Mucosa of stomach (tissue), 1 donor: ENCODE data around the gene LDLRAD3.

ENCODE experiments used
- H3K27me3 ChIP-seq: one replicate; pipeline ENCODE4 v1.7.0; 2013; ENCODE audit warnings: mild to moderate bottlenecking, low read length; ENCODE audit not compliant: control insufficient read depth, insufficient read depth
- H3K36me3 ChIP-seq: one replicate; pipeline ENCODE4 v1.7.0; 2013; ENCODE audit warnings: low read length; ENCODE audit not compliant: control insufficient read depth, insufficient read depth
- H3K4me1 ChIP-seq: one replicate; pipeline ENCODE4 v1.7.0; 2013; ENCODE audit warnings: mild to moderate bottlenecking, low read length; ENCODE audit not compliant: control insufficient read depth, insufficient read depth
- H3K4me3 ChIP-seq: one replicate; pipeline ENCODE4 v1.7.0; 2013; ENCODE audit warnings: low read length
- H3K9ac ChIP-seq: one replicate; pipeline ENCODE4 v1.7.0; 2013; ENCODE audit warnings: mild to moderate bottlenecking, low read length, moderate library complexity
- H3K9me3 ChIP-seq: one replicate; pipeline ENCODE4 v1.7.0; 2013; ENCODE audit warnings: mild to moderate bottlenecking, low read length, moderate library complexity; ENCODE audit not compliant: control insufficient read depth
- donor health status: Pancreatic carcinoma.

LDLRAD3 gene

GRCh38 chr11:36264973-36265344 is 321.1 kb downstream of the LDLRAD3 start:
- Histone ChIP-seq H3K9ac (no peak overlapping the region), H3K36me3 (no peaks in the 10 kb centered on the region), H3K9me3 (no peaks in the 10 kb centered on the region), H3K4me1 (no peaks in the 10 kb centered on the region), H3K27me3 (no peaks in the 10 kb centered on the region), H3K4me3 (no peak overlapping the region)

DNA sequence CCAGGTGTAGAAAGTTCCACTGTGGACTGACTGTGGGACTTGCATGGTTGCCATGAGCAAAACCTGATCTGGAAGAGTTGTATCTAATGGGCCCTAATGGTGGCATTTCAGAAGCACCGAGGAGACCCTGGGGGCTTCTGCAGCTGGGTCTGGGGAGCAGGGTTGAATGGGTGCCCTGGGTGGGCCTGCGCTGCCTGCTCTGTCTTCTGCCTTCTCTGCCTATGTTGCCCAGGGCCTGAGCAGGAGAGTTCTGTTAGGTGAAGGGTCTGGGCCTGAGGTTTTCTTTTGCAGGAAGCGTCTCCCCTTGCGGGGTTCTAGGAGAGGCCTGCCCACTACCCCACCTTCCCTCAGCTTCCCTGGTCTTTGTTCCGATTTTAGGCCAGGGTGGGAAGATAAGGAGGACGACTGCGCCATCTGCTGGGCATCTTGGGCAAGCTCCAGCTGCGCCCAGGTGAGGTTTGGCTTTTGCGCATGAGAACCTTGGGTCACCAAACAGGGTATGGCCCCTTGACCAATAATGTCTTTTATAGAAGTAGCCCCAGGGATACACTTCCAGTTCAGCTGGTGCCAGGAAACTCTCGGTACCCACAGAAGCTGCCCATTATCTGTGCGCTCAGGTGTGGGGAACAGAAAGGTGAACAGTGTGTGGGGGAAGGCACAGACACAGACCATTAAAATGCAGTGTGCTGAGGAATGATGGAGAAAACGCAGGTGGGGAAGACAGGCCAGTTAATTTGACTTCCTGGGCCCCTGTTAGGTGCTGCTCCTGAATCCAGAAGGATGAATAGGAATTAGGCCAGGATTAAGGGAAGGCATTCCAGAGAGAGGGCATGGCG is 322.1 kb downstream of the LDLRAD3 start:
- H3K4me3 ChIP-seq: no peak overlapping the region
- H3K4me1 ChIP-seq: no peaks in the 10 kb centered on the region
- no peaks in the 10 kb centered on the region for H3K36me3 ChIP-seq
- H3K9ac ChIP-seq: no peak overlapping the region
- H3K9me3 ChIP-seq: no peaks in the 10 kb centered on the region
- no peaks in the 10 kb centered on the region for H3K27me3 ChIP-seq

- Histone ChIP-seq H3K9me3 (no peaks in the 10 kb centered on the region), H3K4me1 (no peaks in the 10 kb centered on the region), H3K4me3 (no peak overlapping the region), H3K27me3 (no peaks in the 10 kb centered on the region), H3K9ac (no peak overlapping the region), H3K36me3 (no peaks in the 10 kb centered on the region)
Observed at GRCh38 chr11:36266767-36267166, 322.9 kb downstream of the LDLRAD3 start.

- no peaks in the 10 kb centered on the region for H3K9me3 ChIP-seq
- no peaks in the 10 kb centered on the region for H3K27me3 ChIP-seq
- H3K4me1 ChIP-seq: no peaks in the 10 kb centered on the region
- H3K9ac ChIP-seq: no peak overlapping the region
- H3K36me3 ChIP-seq: no peaks in the 10 kb centered on the region
- H3K4me3 ChIP-seq: no peak overlapping the region
Observed at GRCh38 chr11:36268337-36268985, 324.6 kb downstream of the LDLRAD3 start.

DNA sequence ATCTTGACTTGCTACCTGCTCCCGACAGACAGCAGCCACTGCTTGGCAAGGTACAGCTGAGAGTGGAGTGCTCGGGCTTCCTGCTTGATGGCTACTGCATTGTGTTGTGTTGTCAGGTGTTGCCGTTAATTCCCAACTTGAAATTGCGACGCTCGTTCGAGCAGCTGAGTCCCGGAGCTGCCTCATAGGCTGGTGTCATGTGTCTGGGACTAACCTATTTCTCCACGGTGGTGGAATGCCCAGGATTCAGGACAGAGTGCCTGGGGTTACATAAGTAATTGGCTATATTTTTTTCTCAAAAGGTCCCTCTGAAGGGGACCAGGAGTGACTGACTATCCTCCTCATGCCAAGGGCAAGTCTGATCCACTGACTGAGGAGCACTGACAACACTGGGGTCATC is 326.8 kb downstream of the LDLRAD3 start:
- Histone ChIP-seq H3K36me3 (no peaks in the 10 kb centered on the region), H3K27me3 (no peaks in the 10 kb centered on the region), H3K9me3 (no peaks in the 10 kb centered on the region), H3K9ac (no peak overlapping the region), H3K4me1 (no peaks in the 10 kb centered on the region), H3K4me3 (no peak overlapping the region)

GRCh38 chr11:36271794-36272407 is 328.0 kb downstream of the LDLRAD3 start:
- H3K9ac ChIP-seq: no peak overlapping the region
- H3K9me3 ChIP-seq: no peaks in the 10 kb centered on the region
- no peaks in the 10 kb centered on the region for H3K36me3 ChIP-seq
- no peak overlapping the region for H3K4me3 ChIP-seq
- H3K27me3 ChIP-seq: no peaks in the 10 kb centered on the region
- H3K4me1 ChIP-seq: no peaks in the 10 kb centered on the region

- Histone ChIP-seq H3K27me3 (no peaks in the 10 kb centered on the region), H3K36me3 (no peaks in the 10 kb centered on the region), H3K9ac (no peak overlapping the region), H3K4me1 (no peaks in the 10 kb centered on the region), H3K4me3 (no peak overlapping the region), H3K9me3 (no peaks in the 10 kb centered on the region)
Observed at GRCh38 chr11:36273110-36273509, 329.2 kb downstream of the LDLRAD3 start.

DNA sequence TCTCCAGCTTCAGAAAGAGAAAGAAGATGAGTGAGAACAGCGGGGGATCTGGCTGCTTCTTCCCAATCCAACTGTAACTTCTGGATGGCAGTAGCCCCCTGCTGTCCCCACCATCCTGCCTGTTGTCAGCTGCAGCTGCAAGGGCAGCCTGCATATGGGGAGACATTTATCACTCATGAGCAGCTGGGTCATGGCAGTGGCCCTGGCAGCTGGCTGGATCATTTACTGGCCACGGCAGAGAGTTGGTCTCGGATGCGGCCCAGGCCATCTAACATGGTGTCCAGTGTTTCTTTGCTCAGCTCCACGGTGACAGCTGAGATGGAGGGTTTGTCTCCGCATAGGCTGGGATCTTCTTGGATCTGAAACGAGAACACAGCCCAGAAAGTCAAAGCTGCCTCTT is 330.6 kb downstream of the LDLRAD3 start:
- Histone ChIP-seq H3K36me3 (no peaks in the 10 kb centered on the region), H3K9ac (no peak overlapping the region), H3K9me3 (no peaks in the 10 kb centered on the region)

GRCh38 chr11:36278531-36279282 is 334.8 kb downstream of the LDLRAD3 start:
- H3K36me3 ChIP-seq: no peaks in the 10 kb centered on the region
- no peaks in the 10 kb centered on the region for H3K27me3 ChIP-seq
- H3K4me1 ChIP-seq: peaks cover 6% of the 10 kb centered on the region
- H3K9ac ChIP-seq: no peak overlapping the region
- H3K4me3 ChIP-seq: no peak overlapping the region
- no peaks in the 10 kb centered on the region for H3K9me3 ChIP-seq

More for the DNA sequence above, 330.6 kb downstream of the LDLRAD3 start:
- Histone ChIP-seq H3K4me1 (no peaks in the 10 kb centered on the region), H3K27me3 (no peaks in the 10 kb centered on the region), H3K4me3 (no peak overlapping the region)

- Histone ChIP-seq H3K4me3 (no peak overlapping the region), H3K36me3 (no peaks in the 10 kb centered on the region), H3K27me3 (no peaks in the 10 kb centered on the region), H3K9me3 (no peaks in the 10 kb centered on the region), H3K4me1 (peaks cover 6% of the 10 kb centered on the region), H3K9ac (no peak overlapping the region)
Observed at GRCh38 chr11:36280531-36280930, 336.7 kb downstream of the LDLRAD3 start.
